ENCODE data around the gene RAC3. TPM values are rescaled to one million over a fixed set of nuclear protein-coding genes. Genes with fewer than 3 reads are reported as not detected.

The RAC3 gene
- total RNA-seq, 1 donor from 2014 or later: 31.6 TPM

GRCh38 chr17:82061047-82061925 lies 29.8 kb downstream of the RAC3 start:
- no peaks in the 10 kb centered on the region for H3K36me3 ChIP-seq
- no peak overlapping the region for H3K4me3 ChIP-seq
- no peak overlapping the region for H3K27ac ChIP-seq
- no peak for TF ChIP-seq EZH2 (IDR thresholded peaks at IDR 0.05)
- TF ChIP-seq CTCF (IDR thresholded peaks at IDR 0.05): no peak
- no peak for TF ChIP-seq EZH2phosphoT487 (IDR thresholded peaks at IDR 0.05)
- H3K4me2 ChIP-seq: no peak overlapping the region
- H3K27ac Mint-ChIP-seq: no peak overlapping the region
- H3K4me3 Mint-ChIP-seq: no peak overlapping the region
- H3K36me3 Mint-ChIP-seq: peaks cover 3% of the 10 kb centered on the region
- no peak for DNase-seq (ENCODE audit: low spot score)
- H3K4me1 ChIP-seq: peaks cover 4% of the 10 kb centered on the region
- no peaks in the 10 kb centered on the region for H3K27me3 ChIP-seq
- no peak overlapping the region for H3K9ac ChIP-seq
- no peaks in the 10 kb centered on the region for H3K9me3 Mint-ChIP-seq
- peaks cover 7% of the 10 kb centered on the region for H3K4me1 Mint-ChIP-seq
- no peaks in the 10 kb centered on the region for H3K9me3 ChIP-seq (ENCODE audit: low read depth)
- H3K27me3 Mint-ChIP-seq (ENCODE audit: insufficient read depth, low read depth): peaks cover 3% of the 10 kb centered on the region
- H3K79me2 ChIP-seq (ENCODE audit: low read depth): peaks cover 12% of the 10 kb centered on the region
- no peaks in the 10 kb centered on the region for H4K20me1 ChIP-seq (ENCODE audit: low read depth)
- no peak overlapping the region for H2AFZ ChIP-seq (replicated peaks)
- no peaks in the 10 kb centered on the region for H3F3A ChIP-seq (ENCODE audit: low read depth)

GRCh38 chr17:82062076-82062983 lies 30.9 kb downstream of the RAC3 start:
- peaks cover 6% of the 10 kb centered on the region for H3K4me1 ChIP-seq
- H3K27me3 Mint-ChIP-seq (ENCODE audit: insufficient read depth, low read depth): peaks cover 3% of the 10 kb centered on the region
- H3F3A ChIP-seq (ENCODE audit: low read depth): no peaks in the 10 kb centered on the region
- peaks cover 10% of the 10 kb centered on the region for H3K4me1 Mint-ChIP-seq
- no peaks in the 10 kb centered on the region for H4K20me1 ChIP-seq (ENCODE audit: low read depth)
- no peak for DNase-seq (ENCODE audit: low spot score)
- no peak overlapping the region for H3K27ac Mint-ChIP-seq
- H3K27ac ChIP-seq: no peak overlapping the region
- peaks cover 12% of the 10 kb centered on the region for H3K79me2 ChIP-seq (ENCODE audit: low read depth)
- H3K9ac ChIP-seq: no peak overlapping the region
- H3K36me3 ChIP-seq: no peaks in the 10 kb centered on the region
- H3K4me2 ChIP-seq: no peak overlapping the region
- no peak overlapping the region for H2AFZ ChIP-seq (replicated peaks)
- H3K9me3 ChIP-seq (ENCODE audit: low read depth): no peaks in the 10 kb centered on the region
- H3K36me3 Mint-ChIP-seq: peaks cover 3% of the 10 kb centered on the region
- no peaks in the 10 kb centered on the region for H3K27me3 ChIP-seq
- H3K9me3 Mint-ChIP-seq: no peaks in the 10 kb centered on the region
- TF ChIP-seq EZH2 (IDR thresholded peaks at IDR 0.05): no peak
- TF ChIP-seq EZH2phosphoT487 (IDR thresholded peaks at IDR 0.05): no peak
- no peak for TF ChIP-seq CTCF (IDR thresholded peaks at IDR 0.05)
- no peak overlapping the region for H3K4me3 ChIP-seq
- H3K4me3 Mint-ChIP-seq: no peak overlapping the region

- DNase-seq (ENCODE audit: low spot score): no peak
- H3K36me3 ChIP-seq: no peaks in the 10 kb centered on the region
- H3F3A ChIP-seq (ENCODE audit: low read depth): no peaks in the 10 kb centered on the region
- peaks cover 6% of the 10 kb centered on the region for H3K4me1 ChIP-seq
- no peak overlapping the region for H3K27ac ChIP-seq
- no peak overlapping the region for H3K9ac ChIP-seq
- H3K9me3 ChIP-seq (ENCODE audit: low read depth): no peaks in the 10 kb centered on the region
- Mint-ChIP-seq H3K27ac (no peak overlapping the region), H3K9me3 (no peaks in the 10 kb centered on the region), H3K4me3 (no peak overlapping the region), H3K36me3 (peaks cover 3% of the 10 kb centered on the region), H3K4me1 (peaks cover 10% of the 10 kb centered on the region), H3K27me3 (ENCODE audit: insufficient read depth, low read depth) (peaks cover 5% of the 10 kb centered on the region)
- H3K4me2 ChIP-seq: no peak overlapping the region
- TF ChIP-seq CTCF (IDR thresholded peaks at IDR 0.05): no peak
- TF ChIP-seq EZH2phosphoT487 (IDR thresholded peaks at IDR 0.05): no peak
- TF ChIP-seq EZH2 (IDR thresholded peaks at IDR 0.05): no peak
- peaks cover 12% of the 10 kb centered on the region for H3K79me2 ChIP-seq (ENCODE audit: low read depth)
- H3K27me3 ChIP-seq: no peaks in the 10 kb centered on the region
- H3K4me3 ChIP-seq: no peak overlapping the region
- H4K20me1 ChIP-seq (ENCODE audit: low read depth): no peaks in the 10 kb centered on the region
- H2AFZ ChIP-seq (replicated peaks): no peak overlapping the region
These were observed 31.5 kb downstream of the RAC3 start for GRCh38 chr17:82062984-82063368.
